DMS114 treated with DMSO at 0.1 percent for 48 hours (cell line): ENCODE results near the gene GGA1.
"Not testable (repeated sequence)": the region's sequence is repeated elsewhere in the genome, so short reads cannot be mapped to it uniquely, and the experiment has no call there.

Experiments used
- DNase-seq: peaks from one replicate; lab custom pipeline; 2025; ENCODE audit not compliant: unreplicated experiment; lab: John Stamatoyannopoulos, UW

GGA1 gene

DNA sequence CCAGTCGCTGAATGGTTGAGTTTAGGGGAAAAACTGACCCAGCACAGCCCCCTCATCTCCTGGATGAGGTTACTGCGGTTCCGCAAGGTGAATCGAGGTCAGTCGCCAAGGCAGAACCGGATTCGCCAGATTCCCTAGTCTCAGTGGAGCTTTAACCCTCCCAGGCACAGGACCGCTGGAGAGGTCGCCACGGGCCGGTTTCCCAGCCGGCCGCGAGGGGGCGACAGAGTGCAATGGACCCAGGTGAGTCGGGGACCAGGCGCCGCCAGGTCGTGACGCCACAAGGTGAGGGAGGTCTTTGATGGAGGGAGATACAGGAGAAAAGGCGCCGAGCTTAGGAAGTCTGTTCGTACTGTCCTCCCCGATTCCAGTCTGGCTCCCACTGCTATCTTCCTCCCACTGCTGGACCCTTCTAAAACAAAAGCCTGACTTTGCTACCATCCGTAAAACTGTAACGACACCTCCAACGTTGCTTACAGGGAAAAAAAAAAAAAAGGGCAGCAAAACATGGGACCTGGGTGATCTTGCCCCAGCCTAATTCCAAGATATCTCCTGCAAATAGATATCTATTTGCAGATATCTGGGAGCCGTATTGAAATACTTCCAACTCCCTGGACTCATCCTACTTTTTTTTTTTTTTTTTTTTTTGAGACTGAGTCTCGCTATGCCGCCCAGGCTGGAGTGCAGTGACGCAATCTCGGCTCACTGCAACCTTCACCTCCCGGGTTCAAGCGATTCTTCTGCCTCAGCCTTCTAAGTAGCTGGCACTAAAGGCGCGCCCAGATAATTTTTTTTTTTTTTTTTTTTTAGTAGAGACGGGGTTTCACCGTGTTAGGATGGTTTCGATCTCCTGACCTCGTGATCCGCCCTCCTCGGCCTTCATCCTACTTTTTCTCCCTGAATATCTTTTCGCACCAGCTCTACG, 1.4 kb upstream of the GGA1 start:
- peak; percentile 53 for DNase-seq

- DNase-seq, result no peak
Measured at GRCh38 chr22:37607935-37608476, 628 bp upstream of the GGA1 start.

GRCh38 chr22:37609240-37610152, 862 bp downstream of the GGA1 start:
- DNase-seq, result no peak

DNA sequence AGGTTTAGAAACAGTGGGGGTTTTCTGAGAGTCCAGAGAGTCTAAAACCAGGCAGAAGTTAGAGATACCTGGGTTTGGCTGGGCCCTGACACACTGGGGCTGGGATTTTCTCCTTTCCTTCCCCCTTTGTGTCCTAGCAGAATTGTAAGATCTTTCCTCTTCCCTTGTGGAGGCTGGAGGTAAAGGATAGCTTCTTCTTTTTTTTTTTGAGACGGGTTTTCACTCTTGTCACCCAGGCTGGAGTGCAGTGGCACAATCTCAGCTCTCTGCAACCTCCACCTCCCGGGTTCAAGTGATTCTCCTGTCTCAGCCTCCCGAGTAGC, 1.5 kb downstream of the GGA1 start:
- DNase-seq, result not testable (repeated sequence)

DNA sequence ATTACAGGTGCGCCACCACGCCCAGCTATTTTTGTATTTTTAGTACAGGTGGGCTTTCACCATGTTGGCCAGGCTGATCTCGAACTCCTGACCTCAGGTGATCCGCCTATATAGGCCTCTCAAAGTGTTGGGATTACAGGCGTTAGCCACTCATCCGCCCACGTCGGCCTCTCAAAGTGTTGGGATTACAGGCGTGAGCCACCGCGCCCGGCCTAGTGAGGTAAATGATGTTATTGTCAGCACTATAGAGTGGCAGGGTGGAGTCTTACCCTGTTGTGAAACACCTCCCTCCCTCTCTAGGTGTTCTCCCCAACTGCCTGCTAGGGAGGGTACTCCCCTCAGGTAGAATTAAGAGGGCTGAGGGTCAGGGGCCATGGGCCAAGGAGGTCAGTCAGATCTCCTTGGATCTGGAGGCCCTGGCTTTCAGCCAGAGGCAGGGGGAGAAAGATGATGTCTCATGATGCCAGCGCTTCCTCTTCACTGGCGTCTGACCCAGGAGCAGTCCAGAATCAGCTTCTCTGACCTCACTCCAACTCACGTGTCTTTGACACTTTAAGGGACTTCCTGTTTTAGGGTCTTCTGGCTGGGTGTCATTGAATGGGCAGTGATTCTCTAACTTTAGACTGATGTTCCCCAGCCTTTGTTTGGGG, 2.0 kb downstream of the GGA1 start:
- no peak for DNase-seq

DNA sequence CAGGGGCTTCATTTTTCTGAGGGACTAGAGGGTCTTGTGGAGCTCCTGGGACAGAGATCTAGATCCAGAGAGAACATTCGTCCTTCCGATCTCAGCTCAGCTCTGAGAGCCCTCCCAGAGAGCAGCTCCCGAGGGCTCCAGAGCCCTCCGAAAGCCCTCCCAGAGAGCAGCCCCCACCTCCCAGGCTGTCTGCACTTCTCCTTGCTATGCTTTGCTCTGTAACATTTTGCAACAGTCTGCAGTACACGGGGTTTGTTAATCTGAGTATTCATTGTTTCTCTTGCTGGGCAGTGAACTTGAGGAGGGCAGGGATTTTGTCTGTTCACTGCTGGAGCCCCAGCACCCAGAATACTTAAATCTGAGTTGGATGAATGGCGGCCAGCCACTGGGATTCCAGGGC, 2.6 kb downstream of the GGA1 start:
- no peak for DNase-seq

- DNase-seq, result no peak
Measured at GRCh38 chr22:37616201-37617083, 7.8 kb downstream of the GGA1 start.

DNA sequence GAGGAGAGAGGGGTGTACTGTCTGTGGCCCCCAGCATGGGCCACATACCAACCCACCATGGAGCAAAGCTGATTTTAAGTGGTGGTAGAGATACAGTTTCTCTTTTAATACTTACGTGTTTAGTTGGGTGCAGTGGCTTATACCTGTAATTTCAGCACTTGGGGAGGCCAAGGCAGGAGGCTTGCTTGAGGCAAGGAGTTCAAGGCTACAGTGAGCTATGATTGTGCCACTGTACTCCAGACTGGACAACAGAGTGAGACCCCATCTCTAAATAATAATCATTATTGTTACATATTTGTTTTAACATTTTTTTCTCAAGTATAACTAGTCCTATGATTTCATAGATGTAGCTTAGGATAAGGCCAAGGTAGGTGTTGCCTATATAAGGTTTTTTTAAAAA, 8.8 kb downstream of the GGA1 start:
- no peak for DNase-seq

GRCh38 chr22:37618072-37618656, 9.5 kb downstream of the GGA1 start:
- DNase-seq, result no peak

- DNase-seq, result no peak
Measured at GRCh38 chr22:37618674-37619073, 10.0 kb downstream of the GGA1 start.

GRCh38 chr22:37619991-37620390, 11.4 kb downstream of the GGA1 start:
- no peak for DNase-seq

DNA sequence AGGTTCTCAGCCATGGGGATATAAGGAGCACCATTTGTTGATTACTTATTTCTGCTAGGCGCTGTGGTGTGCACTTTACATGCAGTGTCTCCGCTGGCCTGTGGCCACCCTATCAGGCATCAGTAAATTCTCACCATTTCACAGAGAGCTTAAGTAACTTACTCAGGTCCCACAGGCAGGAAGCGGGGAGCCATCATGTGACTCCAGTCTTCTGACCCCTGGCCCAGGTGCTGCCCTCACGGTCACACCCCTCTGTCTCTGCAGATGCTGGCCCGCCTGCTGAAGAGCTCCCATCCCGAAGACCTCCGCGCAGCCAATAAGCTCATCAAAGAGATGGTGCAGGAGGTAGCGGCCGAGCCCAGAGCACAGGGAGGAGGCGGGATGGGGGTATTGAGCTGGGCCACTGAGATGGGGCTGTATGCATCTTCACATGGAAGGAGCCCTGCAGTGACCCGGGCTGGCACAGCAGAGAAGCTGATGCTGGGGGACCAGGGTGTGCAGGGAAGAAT, 12.8 kb downstream of the GGA1 start:
- DNase-seq, result no peak

GRCh38 chr22:37623075-37624016, 14.7 kb downstream of the GGA1 start:
- no peak for DNase-seq

DNA sequence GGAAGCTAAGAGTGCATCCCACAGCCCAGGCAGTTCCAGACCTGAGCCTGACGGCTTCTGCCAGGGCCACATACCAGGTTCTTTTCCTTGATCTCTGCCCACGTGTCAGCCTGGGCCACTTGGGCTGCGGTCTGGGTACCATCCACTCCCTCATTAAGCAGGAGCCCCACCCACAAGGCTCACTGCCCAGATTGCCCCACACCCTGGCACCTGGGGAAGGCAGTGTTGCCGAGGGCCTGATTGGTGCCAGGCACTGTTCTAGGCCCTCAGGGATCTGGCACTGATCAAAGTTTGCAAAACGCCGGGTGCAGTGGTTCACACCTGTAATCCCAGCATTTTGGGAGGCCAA, 15.4 kb downstream of the GGA1 start:
- DNase-seq, result no peak

- DNase-seq, result no peak
Measured at GRCh38 chr22:37624876-37625275, 16.2 kb downstream of the GGA1 start.

DNA sequence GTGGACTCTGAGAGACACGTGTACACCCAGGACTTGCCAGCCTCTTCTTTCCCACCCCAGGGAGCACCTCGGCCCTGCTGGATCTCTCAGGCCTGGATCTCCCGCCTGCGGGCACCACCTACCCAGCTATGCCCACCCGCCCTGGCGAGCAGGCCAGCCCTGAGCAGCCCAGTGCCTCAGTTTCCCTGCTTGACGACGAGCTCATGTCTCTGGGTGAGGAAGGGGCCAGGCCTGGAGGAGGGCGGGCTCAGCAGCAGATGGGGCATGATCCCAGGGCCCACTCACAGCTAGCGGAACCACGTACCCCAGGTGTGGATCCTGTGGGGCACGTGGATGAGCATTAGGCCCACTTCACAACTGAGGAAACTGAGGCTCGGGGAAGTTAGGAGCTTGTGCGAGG, 17.1 kb downstream of the GGA1 start:
- no peak for DNase-seq

DNA sequence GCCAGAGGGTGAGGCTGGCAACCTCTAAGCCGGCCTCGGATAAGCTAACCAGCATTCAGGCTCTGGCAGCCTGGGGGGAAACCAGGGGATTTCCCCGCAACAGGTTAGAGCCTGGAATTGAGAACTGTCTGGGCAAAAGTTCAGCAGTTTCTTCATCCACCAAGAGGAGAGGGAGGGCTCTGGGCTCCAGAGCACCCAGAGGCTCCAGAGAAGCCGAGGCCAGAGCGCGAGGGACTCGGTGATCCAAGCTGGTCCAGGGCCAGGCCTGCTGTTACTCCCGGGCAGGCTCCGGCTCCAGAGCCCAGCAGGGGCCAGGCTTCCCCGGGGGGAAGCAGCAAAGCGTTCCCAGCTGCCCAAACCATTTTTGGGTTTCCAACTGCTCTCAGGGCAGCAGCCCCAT, 17.5 kb downstream of the GGA1 start:
- no peak for DNase-seq

- no peak for DNase-seq
Measured at GRCh38 chr22:37626556-37627075, 18.0 kb downstream of the GGA1 start.
